Measurements from ENCODE around the gene ARF4.

Gene ARF4

DNA sequence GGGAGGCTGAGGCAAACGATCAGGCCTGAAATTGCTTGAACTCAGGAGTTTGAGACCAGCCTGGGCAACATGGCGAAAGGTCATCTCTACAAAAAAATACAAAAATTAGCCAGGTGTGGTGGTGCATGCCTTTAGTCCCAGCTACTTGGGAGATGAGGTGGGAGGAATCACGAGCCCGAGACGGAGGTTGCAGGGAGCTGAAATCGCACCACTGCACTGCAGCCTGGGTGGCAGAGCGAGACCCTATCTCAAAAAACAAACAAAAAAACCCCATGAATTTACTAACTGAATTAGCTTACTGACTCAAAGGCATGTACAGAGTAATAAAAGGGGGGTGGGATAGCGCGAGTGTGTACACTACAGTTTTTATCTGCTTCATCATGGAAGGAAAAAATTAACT is 19.3 kb downstream of the ARF4 start:
- no peak for ATAC-seq

DNA sequence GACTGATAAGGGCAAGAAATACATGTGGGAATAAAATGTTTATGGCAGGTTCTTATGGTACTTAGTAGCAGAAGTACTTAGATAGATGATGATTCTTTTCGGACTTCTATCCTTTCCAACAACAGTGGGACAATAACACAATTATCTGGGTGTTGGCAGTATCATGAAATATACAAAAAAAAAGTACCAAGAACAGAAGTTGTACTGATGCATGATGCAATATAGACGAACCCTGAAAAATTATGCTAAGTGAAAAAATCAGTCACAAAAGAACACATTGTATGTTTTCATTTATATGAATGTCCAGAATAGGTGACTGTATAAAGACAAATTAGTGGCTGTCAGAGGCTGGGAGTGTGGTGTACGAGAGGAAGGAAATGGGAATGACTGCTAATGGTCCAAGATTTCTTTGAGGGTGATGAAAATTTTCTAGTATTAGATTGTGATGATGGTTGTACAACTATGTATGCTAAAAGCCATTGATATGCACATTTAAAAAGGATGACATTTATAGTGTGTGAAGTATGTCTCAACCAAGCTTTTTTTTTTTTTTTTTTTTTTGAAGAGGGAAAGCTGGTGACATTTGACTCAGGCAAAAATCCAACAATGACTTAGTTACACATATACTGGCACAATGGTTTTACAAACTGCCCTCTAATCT is 21.0 kb downstream of the ARF4 start:
- ATAC-seq = no peak

DNA sequence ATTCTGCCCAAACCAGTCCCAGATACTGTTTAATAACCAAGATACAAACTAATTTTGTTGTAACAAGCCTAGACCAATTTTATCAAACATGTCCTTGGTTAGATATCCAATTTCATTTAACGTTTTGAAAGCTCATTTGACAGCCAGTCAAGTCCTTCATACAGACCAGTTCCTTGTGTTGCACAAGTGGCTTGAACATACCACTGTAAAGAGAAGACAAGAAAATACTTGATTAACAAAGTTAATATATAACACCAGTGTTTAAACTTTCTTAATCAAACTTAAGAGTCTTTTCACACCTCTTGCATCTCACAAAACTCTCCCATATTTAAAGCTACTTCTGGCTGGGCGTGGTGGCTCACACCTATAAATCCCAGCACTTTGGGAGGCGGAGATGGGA is 25.0 kb downstream of the ARF4 start:
- ATAC-seq = no peak

DNA sequence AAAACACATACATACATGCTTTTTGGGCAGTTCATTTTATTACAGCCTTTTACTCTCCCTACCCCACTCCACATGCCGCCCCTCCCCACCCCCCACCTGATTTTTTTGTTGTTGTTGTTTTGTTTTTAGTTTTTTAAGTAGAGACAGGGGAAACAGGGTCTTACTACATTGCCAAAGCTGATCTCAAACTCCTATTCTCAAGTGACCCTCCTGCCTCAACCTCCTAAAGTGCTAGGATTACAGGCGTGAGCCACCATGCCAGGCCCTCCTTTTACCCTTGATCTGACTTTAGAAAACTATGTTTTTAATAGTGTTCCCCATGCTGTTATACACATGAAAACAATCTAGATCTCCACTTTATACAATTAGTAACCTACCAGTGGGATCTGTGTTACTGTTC is 26.3 kb downstream of the ARF4 start:
- no peak for ATAC-seq

DNA sequence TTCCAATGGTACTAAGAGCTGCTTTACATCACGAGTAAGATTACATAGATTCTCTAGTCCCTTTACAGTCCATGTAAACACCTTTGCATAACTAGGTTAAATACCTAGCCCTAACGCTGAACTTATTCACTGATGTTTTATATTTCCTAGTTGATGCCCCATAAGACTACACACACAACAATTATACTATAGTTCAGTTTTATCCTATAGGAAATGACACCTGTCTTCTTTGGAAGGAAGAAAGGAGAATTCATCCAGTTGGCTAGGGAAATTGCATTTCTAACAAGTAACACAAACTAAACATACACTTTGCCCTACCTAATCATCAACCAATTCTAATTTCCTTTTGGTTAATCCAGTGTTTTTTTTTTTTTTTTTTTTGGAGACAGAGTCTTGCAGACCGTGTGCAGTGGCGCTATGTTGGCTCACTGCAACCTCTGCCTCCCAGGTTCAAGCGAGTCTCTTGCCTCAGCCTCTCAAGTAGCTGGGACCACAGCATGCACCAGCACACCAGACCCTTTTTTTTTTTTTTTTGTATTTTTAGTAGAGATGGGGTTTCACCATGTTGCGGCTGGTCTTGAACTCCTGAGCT is 27.2 kb downstream of the ARF4 start:
- ATAC-seq = no peak

DNA sequence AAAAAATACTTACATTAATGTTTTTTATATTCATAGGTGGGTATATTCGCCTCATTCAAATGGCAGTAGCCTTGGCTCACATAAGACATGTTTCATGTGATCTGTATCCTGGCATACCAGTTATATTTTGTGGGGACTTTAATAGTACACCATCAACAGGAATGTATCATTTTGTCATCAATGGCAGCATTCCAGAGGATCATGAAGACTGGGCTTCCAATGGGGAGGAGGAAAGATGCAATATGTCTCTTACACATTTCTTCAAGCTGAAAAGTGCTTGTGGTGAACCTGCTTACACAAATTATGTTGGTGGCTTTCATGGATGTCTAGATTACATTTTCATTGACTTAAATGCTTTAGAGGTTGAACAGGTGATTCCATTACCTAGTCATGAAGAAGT is 37.6 kb downstream of the ARF4 start:
- ATAC-seq = no peak

DNA sequence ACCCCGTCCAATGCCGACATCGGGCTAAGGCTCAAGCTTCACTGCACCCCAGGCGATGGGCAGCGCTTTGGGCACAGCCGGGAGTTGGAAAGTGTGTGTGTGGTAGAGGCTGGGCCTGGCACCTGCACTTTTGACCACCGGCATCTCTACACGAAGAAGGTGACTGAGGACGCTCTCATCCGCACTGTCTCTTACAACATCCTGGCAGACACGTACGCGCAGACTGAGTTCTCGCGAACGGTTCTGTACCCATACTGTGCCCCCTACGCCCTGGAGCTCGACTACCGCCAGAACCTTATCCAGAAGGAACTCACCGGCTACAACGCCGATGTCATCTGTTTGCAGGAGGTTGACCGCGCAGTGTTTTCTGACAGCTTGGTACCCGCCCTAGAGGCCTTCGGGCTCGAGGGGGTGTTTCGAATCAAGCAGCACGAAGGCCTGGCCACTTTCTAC is 40.0 kb downstream of the ARF4 start:
- ATAC-seq = peak; percentile 45 to 48

DNA sequence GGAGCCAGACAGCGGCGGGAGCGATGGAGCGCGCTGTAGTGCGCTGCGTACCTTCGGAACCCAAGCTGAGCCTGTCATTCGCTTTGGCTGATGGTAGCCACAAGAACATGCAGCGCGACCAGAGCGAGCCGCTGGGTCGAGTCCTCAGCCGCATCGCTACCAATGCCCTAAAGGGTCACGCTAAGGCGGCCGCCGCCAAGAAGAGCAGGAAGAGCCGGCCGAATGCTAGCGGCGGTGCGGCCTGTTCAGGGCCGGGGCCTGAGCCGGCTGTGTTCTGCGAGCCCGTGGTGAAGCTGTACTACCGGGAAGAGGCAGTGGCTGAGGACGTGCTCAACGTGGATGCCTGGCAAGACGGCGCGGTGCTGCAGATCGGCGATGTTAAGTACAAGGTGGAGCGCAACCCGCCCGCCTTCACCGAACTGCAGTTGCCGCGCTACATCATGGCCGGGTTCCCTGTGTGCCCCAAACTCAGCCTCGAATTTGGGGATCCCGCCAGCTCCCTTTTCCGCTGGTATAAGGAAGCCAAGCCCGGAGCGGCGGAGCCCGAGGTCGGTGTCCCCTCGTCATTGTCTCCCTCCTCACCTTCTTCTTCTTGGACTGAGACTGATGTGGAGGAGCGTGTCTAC is 40.6 kb downstream of the ARF4 start:
- ATAC-seq = peak; percentile 28 to 34

DNA sequence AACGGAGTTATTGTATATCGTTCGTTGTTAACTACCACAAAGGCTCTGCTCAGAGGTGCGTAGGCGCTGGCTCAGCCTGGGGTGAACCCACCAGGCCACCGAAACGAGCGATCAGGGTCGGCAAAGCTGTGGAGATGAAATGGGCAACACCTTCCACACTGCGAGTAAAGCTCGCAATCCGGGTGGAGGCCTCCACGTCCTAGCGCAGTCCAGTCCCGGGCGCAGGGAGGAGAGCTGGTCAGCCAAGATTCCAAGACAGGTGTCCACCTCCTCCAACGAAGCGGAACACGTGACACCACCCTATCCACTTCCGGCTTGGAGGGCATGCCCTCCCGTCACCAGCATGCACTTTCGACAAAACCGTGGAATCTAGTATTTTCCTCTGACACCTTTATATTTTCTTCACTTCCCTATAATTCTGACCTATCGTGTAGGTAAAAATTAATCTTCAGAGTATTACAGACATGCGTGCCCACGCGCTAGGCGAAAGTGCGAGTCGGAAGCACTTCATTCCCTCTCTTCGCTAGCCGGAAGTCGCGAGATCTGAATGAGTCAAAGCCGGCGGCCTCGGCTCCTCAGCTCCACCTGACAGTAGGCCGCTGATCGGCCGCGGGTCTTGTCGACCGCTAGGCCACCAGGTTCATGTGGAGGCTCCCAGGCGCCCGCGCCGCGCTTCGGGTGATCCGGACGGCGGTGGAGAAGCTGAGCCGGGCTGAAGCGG is 41.2 kb downstream of the ARF4 start, which contains the start of gene PDE12:
Gene PDE12 (plus strand): TSS at position 537 of the 721 bp plus-strand sequence. CDS start 106 bp downstream, at position 643.
- ATAC-seq = peak; percentile 82 to 87

DNA sequence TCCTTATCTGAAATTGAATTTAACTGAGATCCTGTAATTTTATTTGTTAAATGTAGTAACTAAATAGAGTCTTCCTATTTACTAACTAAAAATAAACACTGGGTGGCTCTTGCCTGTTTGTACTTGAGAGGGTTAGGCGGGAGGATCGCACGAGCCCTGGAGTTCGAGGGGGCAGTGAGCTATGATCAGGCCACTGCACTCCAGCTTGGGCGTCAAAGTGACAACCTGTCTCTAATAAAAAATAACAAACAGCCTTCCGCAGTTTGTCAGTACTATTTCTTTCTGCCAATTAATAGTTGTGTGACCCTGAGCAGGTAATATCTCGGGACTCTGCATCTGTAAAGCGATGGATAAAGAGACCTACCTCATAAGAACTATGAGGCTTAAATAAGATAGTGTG is 41.8 kb downstream of the ARF4 start:
- ATAC-seq = no peak

DNA sequence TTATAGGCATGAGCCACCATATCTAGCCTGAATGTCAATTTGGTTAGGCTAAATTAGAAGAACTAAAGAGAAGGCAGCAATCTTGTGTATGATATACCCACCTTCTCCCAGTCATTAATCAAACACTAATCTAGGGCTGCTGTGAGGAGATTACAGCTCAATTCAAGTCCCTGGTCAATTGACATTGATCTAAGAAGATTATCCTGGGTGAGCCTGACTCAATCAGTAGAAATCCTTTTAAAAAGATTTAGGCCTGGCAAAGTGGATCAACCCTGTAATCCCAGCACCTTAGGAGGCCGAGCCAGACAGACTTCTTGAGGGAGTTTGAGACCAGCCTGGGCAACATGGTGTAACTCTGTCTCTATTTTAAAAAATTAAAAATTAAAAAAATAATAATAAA is 50.5 kb downstream of the ARF4 start:
- ATAC-seq = no peak

DNA sequence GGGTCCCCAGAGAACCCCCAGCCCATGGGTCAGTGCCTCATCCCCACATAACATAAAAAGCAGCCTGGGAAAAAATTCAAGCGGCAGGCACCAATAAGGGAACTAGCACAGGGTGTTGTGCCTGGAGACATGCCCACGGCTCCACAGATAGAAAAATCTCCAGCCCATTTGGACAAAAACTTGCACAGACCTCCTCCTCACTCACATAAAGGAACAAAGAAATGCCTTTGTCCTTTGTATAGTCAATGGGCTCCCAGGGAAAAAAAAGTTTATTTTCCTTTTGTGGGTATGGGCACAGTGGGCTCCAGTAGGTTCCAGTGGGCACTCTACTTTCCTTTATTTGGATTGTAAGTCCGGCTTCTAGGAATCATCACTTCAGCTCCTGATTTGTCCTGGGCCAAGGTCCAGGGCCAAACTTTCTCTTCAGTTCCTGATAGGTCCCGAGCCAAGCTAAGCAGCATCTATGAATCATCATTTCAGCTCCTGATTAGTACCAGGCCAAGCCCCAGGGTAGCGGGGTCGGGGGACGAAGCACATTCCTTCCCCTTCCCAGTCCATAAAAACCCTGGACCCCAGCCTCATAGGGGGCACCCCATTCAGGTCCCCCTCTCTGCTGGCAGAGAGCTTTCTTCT is 51.4 kb downstream of the ARF4 start:
- ATAC-seq = no peak

DNA sequence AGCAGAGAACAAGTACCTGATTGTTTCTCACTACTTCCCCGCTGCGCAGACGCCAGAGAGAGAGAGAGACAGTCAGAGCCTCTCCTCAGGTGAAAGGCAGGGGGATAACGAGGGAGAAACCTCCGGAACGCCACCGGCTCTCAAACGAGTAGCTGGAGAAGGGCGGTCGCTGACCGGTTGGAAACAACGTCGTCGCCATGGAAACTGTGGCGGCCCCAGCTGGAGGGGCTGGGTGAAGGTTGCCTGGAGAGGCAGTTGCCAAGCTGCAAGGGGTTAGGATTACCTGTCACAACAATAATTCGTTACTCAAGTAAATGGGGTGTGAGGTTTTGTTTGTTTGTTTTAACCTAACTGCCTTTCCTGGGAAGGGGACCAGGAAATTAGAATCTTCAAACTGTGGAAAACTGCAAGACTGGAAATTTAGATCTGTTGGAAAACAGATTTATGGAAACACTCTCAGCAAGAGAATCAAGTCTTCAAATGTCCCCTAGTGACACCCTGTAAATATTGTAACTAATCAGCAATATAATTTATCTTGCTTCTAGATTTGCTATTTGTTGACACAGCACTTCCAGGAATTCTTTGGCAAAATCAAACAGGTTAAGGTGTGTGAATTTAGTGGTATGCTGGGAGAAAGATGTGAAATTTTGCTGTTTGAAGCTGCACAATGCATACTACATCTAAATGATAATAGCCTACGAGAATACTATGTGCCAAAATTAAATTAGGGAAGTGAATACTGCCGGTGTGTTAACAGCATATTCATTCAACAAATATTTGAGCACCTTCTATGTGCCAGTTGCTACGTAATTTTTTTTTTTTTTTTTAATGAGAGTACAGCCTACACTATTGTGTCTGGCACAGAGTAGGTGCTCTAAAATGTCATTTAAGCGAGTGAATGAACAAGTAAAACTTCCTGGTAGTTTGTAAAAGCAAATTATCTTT is 52.7 kb downstream of the ARF4 start, which contains the start of gene DNAH12:
Gene DNAH12 (minus strand): TSS at position 164 of the 945 bp plus-strand sequence. CDS start 1,474 bp downstream, outside the sequence.
- ATAC-seq = no peak

DNA sequence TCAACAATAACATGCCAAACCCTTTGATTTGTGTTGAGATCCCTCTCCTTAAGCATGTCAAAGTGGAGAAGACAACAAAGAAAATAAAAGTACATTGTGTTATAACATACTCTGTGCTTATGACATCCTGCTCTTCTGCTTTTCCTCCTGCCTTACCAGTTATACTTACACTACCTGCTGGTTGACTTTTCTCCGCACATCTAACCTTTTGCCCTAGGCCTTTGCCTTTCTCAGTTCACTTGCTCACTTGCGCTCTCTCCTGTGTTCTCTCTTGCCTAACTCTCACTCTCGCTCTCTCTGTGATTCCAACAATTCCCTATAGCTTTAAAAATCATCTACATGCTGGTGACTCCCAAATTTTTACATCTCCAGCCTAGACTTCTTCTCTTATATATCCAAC is 58.7 kb downstream of the ARF4 start:
- ATAC-seq = no peak

DNA sequence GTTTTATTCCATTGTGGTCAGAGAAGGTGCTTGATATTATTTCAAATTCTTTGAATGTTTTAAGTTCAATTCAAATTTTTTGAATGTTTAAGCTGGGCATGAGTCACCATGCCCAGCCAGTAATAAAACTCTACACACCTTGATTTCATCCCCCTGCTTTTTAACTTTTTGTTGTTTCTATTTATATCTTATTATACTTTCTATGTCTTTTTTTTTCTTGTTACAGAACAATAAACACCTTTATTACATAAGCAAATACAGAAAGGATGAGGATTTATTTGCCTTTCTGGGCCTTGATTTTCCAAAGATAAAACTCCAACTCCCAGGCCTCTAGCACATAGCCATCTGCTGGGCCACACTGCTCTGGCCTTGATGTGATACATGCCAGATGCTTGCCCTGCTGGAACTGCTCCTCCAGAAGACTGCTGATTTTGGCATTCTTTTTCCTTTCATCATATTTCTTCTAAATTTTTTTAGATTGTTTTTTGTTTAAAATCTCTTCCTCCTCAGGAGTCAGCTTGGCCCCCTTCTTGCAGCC is 67.0 kb downstream of the ARF4 start:
- no peak for ATAC-seq

All from activated CD4-positive, CD25-positive, alpha-beta regulatory T cell treated with anti-CD3 and anti-CD28 coated beads, Interleukin-2, amount 50 U/mL, for 24 hours (primary cell).